Measurements from ENCODE around the gene CTLA4. TPM values are rescaled to one million over a fixed set of nuclear protein-coding genes. Genes with fewer than 3 reads are reported as not detected.

Gene CTLA4
- total and polyA plus RNA-seq, 10 of the 15 experiments (the other 5 are each of a cell fraction or from before 2014, with no cell fraction given), result not detected

- TF ChIP-seq ESRRA (IDR thresholded peaks at IDR 0.05; ENCODE audit: low read length) (no peak), SREBF1 (IDR thresholded peaks at IDR 0.05; ENCODE audit: low read length) (no peak), CEBPB (IDR thresholded peaks at IDR 0.05; ENCODE audit: borderline replicate concordance in 1 of 2, low read depth in 2 of 2, low read length in 2 of 2) (no peak), SUPT20H (IDR thresholded peaks at IDR 0.05; ENCODE audit: borderline replicate concordance, control insufficient read depth, low read depth, low read length) (no peak), RB1 (IDR thresholded peaks at IDR 0.05; ENCODE audit: borderline replicate concordance) (no peak), POLR2AphosphoS5 (IDR thresholded peaks at IDR 0.05; ENCODE audit: low read length) (no peak), ZNF24 (IDR thresholded peaks at IDR 0.05) (no peak), ZBED1 (IDR thresholded peaks at IDR 0.05; ENCODE audit: borderline replicate concordance) (no peak), SKIL (IDR thresholded peaks at IDR 0.05; ENCODE audit: low read depth, poor library complexity, severe bottlenecking) (no peak)
Measured at GRCh38 chr2:203870481-203870880, 2.9 kb downstream of the CTLA4 start (continued).

GRCh38 chr2:203870941-203871340 is 3.4 kb downstream of the CTLA4 start:
- no peak overlapping the region for H2AFZ ChIP-seq (ENCODE audit: control insufficient read depth, low read depth, low read length)
- ChIA-PET POLR2A (no interaction called here), RAD21 (ENCODE audit: unreplicated experiment) (no interaction called here), SMC1A (ENCODE audit: uncharacterized antibody, unreplicated experiment) (no interaction called here), CTCF (interaction anchor here (0.5 kb wide), 1 partner anchor 1299 kb away, joined by 5 read pairs; no protein-coding TSS in a partner anchor)
- H3K4me2 ChIP-seq (ENCODE audit: control insufficient read depth, insufficient read depth), result no peak overlapping the region
- no peak overlapping the region for H3K27ac ChIP-seq (ENCODE audit: control insufficient read depth, insufficient read depth)
- no peaks in the 10 kb centered on the region for H3K36me3 ChIP-seq (ENCODE audit: control insufficient read depth in 2 of 2, insufficient read depth in 2 of 2, low read length in 1 of 2)
- no peak for FAIRE-seq
- DNase-seq (ENCODE audit: low read depth, low spot score), result no peak
- no peaks in the 10 kb centered on the region; the same call in 2 of the 3 replicates for H3K9me3 ChIP-seq (replicated peaks; ENCODE audit: control insufficient read depth, insufficient read depth, low read length)
- no peak overlapping the region for H3K9ac ChIP-seq (ENCODE audit: control insufficient read depth, insufficient read depth, low read length)
- H3K79me2 ChIP-seq (ENCODE audit: control insufficient read depth, insufficient read depth, low read length), result no peaks in the 10 kb centered on the region
- intact Hi-C loops (cut with micrococcal nuclease; ENCODE audit: unreplicated experiment), result loop anchor here (5.0 kb wide), 1 partner anchor 126 kb away; no protein-coding TSS in a partner anchor
- no TSS peak for BruUV-seq (replicated peaks)
- H3K4me3 ChIP-seq, result no peak overlapping the region
- in situ Hi-C loops (cut with MboI), result no loop called here
- no peaks in the 10 kb centered on the region; the same call in 1 of the 2 replicates for H4K20me1 ChIP-seq (ENCODE audit: control insufficient read depth, insufficient read depth)
- ATAC-seq, result no peak
- H3K4me1 ChIP-seq (ENCODE audit: control insufficient read depth, insufficient read depth, low read length), result peaks cover 13% of the 10 kb centered on the region
- 0% methylated on average over 2 of the region's 2 CpGs for WGBS (ENCODE audit: insufficient coverage, insufficient replicate concordance, low lambda C conversion rate, missing lambda C conversion rate)
- H3K27me3 ChIP-seq (replicated peaks in 1 of 2; ENCODE audit: control insufficient read depth in 2 of 2, insufficient read depth in 2 of 2, low read length in 1 of 2), result peaks cover 0 to 20% of the 10 kb centered on the region in 2 experiments; a peak in 2 of 4 replicates
- TF ChIP-seq RBBP5 (conservative IDR thresholded peaks at IDR 0.05) (no peak), MYC (IDR thresholded peaks at IDR 0.05; ENCODE audit: insufficient read depth, insufficient read length, insufficient replicate concordance, low read length, severe bottlenecking) (no peak), BRCA1 (IDR thresholded peaks at IDR 0.05; ENCODE audit: low read depth, low read length) (no peak), BCLAF1 (IDR thresholded peaks at IDR 0.05) (no peak), ATF2 (IDR thresholded peaks at IDR 0.05; ENCODE audit: low read length) (no peak)
